HG03103 (cell line): Measurements from ENCODE around the gene OR2K2.
"Not testable (repeated sequence)": the region's sequence is repeated elsewhere in the genome, so short reads cannot be mapped to it uniquely, and the experiment has no call there.

ENCODE experiments used
- ATAC-seq: cut with Tn5 transposase; IDR thresholded peaks from one replicate; pipeline ENCODE4 v1.9.1; 2021; ENCODE audit warnings: low read depth; ENCODE audit not compliant: unreplicated experiment

The OR2K2 gene

DNA sequence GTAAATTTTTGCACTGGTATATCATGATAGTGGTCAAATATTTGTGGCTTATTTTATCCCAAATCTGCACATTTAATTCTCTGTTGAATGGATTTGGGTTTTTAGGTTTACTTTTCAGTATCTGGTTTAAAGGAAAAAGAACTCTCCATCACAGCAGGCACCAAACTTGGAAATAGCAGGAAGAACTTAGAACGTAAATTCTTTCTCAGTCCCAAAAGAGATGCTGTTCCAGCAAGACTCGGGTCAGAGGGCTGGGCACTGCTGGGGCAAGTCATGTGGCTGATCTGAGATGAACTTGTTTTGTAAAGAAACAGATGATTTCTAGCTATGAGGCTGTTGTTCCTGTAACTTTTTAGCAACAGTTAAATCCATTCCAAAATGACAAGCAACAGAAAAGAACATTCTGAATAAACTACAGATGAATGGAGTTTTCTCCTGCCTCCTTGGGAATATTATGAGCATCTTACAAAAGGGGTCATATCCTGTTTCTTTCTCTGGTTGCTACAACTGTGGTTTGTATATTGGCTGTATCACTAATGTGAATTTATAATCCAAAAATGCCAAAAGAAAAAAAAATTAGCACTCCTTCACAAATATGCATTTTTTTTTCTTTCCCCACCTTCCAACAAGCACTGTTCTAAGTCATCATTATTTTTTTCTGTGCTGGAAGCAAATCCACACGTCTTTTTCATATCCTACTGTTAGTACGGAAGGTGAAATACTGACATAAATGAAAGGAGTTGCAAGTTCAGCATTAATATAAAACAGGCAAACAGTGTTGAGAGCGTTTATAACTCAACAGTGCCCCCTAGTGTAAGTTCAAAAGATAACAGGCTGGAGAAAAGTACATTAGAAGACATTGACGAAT is 31.1 kb downstream of the OR2K2 start:
- ATAC-seq, result no peak

DNA sequence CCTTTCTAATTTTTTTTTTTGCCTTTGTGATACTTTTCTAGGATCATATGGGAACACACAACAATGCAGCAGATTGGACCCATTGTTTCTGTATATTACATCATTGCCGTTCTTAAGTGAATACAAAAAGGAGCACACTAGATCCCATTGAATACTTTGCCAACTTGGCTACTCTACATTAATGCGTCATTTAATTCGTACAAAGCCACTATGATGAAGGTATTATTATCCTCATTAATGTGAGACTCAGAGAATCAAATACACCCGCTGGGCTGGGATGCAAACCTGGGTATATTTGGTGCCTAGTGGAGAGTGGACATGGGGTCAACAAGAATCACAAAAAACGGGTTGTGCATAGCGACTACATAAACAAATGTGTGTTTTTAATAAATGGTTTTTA is 31.9 kb downstream of the OR2K2 start:
- ATAC-seq, result no peak

DNA sequence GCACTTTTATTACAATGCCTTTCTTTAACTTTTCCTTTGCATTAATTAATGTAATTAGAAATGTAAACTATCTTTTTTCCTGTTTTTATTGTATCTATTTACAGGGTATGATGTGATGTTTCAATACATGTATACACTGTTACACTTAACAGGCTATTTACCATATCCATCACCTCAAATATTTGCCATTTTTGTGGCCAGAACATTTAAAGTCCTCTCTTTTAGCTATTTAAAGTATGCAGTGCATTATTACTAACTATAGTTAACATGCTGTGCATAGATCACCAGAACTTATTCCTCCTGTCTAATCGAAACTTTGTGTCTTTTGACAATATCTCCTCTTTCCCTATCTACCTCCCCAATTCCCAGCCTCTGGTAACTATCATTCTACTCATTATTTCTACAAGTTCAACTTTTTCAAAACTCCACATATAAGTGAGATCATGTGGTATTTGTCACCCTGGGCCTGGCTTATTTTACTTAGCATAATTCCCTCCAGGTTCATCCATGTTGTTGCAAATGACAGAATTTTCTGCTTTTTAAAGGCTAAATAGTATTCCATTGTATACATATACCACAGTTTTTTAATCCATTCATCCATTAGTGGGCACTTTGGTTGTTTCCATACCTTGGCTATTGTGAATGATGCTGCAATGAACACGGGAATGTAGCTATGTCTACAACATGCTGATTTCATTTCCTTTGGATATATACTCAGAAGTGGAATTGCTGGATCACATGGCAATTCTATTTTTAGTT is 32.8 kb downstream of the OR2K2 start:
- ATAC-seq, result no peak

DNA sequence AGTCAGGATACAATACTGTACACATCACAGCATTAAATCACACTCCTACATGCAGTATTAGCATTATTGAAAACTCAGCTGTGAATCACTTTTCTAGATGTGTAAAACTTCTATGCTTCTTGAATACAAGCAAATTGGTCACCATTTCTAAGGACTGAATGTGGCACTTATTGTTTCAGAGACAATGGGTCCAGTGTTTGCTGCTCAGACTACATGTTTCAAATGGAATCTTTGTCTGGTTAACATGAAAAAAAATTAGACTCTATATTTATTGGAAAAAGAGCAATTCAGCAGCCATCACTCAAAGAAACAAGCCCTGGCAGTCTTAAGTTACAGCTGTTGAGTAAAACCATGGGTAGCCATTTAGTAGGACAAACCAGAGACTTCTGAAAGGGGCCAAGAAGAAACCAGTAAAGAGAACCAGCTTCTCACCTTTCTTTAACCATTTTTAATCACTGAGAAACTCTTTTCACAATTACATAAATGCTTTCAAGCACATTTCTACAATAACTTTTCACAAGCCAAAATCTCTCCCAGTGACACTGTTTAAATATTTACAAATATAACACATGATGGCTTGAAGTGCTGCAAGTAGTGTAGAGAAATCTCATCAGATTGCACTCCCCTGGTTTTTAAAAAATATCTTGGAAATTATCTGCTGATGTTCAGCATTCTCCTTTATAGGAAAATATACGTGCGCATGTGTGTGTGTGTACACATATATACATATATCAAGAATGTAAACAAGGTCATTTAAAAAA is 35.2 kb downstream of the OR2K2 start:
- ATAC-seq, result no peak

DNA sequence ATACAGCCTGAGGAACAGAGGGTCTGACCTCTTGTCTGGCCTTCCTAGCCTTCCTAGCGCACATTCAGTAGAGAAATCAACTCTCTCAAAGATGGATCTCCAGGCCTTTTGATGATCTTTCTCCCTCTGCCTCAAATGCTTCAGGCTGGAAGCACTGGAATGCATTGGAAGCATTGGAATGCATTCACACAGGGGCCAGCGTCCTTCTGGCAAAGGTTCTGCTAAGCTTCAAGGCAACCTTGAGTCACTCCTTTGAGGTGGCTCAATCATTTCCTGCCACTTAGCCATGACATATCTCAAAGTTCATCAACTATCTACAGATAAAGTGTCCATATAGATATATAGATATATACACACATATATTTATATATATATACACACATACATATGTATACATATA is 42.9 kb downstream of the OR2K2 start:
- no peak for ATAC-seq

DNA sequence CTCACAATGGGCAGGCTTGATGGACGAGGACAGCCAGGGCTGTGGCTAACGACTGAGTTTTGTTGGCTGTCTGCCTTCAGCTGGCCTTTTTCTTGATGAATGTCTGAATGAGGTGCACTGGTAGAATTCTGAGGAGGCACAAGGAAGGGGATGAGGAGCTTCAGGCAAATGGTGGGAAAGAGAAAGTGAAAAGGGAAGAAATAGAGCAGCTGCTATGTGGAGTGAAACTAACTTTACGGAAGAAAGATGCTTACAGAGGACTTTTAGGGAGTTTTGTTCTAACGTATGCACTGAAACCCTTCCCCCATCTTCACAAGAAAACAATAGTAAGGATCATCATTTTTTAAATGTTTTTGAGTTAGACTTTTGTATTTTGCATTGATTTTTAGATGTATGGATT is 45.3 kb downstream of the OR2K2 start:
- no peak for ATAC-seq

DNA sequence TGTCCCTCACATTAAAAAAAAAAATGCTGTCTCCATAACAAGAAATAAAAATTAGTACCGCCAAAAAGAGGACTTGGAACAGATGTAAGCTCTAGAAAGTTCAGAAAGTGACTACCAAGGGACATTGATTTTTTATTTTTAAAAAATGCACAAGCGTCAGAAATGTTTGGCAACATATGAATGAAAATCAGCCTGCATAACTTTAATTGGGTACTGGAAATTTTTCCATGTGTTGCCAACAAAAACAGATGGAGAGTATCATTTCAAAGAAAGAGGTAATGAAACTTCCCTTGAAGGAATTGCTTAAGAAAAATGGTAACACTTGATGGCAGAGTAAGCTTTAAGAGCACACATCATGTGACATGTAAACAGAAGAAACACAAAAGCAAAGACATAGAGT is 47.2 kb downstream of the OR2K2 start:
- ATAC-seq, result no peak

DNA sequence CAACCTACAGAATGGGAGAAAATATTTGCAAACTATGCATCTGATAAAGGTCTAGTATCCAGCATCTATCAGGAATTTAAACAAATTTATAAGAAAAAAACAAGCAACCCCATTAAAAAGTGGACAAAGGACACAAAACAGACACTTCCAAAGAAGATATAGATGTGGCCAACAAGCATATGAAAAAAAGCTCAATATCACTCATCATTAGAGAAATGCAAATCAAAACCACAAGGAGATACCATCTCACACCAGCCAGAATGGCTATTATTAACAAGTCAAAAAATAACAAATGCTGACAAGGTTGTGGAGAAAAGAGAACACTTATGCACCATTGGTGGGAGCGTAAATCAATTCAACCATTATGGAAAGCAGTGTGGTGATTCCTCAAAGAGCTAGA is 49.2 kb downstream of the OR2K2 start:
- ATAC-seq, result not testable (repeated sequence)
